IPS-20b (cell line): ENCODE results near the gene SRRM2.
A peak's percentile ranks its signal among the peaks of the same experiment; 100 is the strongest.

Experiments
- H3K27ac ChIP-seq: one replicate; pipeline ENCODE4 v1.5.1; 2013; ENCODE audit warnings: low read length
- H3K27me3 ChIP-seq: 2 replicates; pipeline ENCODE4 v1.6.1; 2013; ENCODE audit warnings: mild to moderate bottlenecking, low read length, inconsistent platforms; ENCODE audit not compliant: insufficient read depth
- H3K36me3 ChIP-seq: 2 replicates; pipeline ENCODE4 v1.6.1; 2013; ENCODE audit warnings: low read depth, mild to moderate bottlenecking, inconsistent platforms, low read length, moderate library complexity; ENCODE audit not compliant: insufficient read depth
- H3K4me1 ChIP-seq: 2 replicates; pipeline ENCODE4 v1.6.1; 2013; ENCODE audit warnings: mild to moderate bottlenecking, control low read depth, inconsistent platforms, low read length, moderate library complexity; ENCODE audit not compliant: insufficient read depth
- H3K4me3 ChIP-seq: 2 replicates; pipeline ENCODE4 v1.5.1; 2013; ENCODE audit warnings: mild to moderate bottlenecking, low read length, inconsistent platforms
- H3K9ac ChIP-seq: 2 replicates; pipeline ENCODE4 v1.6.1; 2013; ENCODE audit warnings: low read depth, mild to moderate bottlenecking, inconsistent platforms, low read length, moderate library complexity
- H3K9me3 ChIP-seq: 2 replicates; pipeline ENCODE4 v1.6.1; 2013; ENCODE audit warnings: mild to moderate bottlenecking, low read depth, low read length, inconsistent platforms; ENCODE audit not compliant: insufficient read depth

Gene SRRM2

DNA sequence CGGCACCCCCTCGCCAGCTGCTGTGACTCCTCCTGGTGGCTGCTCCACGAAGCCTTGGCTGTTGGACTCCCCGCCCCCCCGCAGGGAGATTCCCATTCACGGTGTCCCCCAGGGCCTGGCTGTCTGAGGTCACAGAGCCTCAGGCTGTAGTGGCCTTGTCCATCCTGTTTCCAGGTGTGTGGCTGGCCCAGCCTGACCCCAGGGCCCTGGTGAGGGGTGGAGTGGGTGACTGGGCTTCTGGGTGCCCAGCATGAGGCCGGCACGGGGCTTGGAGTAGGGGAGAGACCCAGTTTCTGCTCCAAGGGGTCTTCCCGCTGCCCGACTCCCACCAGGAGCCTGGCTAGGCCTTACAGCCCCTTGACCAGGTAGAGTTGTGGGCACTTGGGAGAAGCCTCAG lies 42.9 kb upstream of the SRRM2 start:
- H3K4me3 ChIP-seq = no peak overlapping the region
- no peaks in the 10 kb centered on the region for H3K9me3 ChIP-seq
- H3K9ac ChIP-seq = no peak overlapping the region
- H3K27ac ChIP-seq = no peak overlapping the region
- H3K36me3 ChIP-seq = peaks cover 15% of the 10 kb centered on the region; the same call in 1 of the 2 replicates
- no peaks in the 10 kb centered on the region for H3K27me3 ChIP-seq
- no peaks in the 10 kb centered on the region for H3K4me1 ChIP-seq

DNA sequence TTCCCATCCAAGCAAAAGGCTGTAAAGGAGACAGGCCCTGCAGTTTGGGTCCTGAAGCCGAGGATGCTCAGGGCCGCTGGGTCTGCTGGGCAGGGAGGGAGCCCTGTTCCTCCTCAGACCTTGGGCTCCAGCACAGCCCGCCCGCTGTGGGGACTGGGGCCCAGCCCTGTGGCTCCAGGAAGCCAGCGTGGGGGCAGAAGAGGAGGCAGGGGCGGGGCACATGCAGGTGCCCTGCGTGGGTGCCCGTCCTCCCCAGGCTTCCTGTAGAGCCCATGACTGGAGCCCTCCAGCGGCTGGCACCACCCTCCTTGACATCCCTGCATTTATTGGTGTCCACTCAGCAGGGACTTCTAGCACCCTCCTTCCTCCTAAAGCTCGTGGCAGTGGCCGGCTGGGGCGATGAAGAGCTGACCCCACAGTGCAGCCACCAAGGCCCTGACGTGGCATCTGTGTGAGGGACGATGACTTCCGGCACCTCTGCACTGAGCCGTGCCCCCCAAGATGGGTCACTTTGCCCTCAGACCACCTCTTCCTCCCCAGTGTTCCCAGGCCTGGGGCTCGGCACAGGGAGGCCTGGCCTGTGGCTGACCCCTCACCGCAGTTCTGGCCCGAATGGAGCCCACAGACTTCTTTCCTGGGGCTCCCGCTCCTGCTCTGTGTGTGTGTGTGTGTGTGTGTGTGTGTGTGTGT lies 42.3 kb upstream of the SRRM2 start:
- Histone ChIP-seq H3K27ac (no peak overlapping the region), H3K36me3 (peaks cover 15% of the 10 kb centered on the region; the same call in 1 of the 2 replicates), H3K9ac (no peak overlapping the region), H3K27me3 (no peaks in the 10 kb centered on the region), H3K4me3 (no peak overlapping the region), H3K4me1 (no peaks in the 10 kb centered on the region), H3K9me3 (no peaks in the 10 kb centered on the region)

DNA sequence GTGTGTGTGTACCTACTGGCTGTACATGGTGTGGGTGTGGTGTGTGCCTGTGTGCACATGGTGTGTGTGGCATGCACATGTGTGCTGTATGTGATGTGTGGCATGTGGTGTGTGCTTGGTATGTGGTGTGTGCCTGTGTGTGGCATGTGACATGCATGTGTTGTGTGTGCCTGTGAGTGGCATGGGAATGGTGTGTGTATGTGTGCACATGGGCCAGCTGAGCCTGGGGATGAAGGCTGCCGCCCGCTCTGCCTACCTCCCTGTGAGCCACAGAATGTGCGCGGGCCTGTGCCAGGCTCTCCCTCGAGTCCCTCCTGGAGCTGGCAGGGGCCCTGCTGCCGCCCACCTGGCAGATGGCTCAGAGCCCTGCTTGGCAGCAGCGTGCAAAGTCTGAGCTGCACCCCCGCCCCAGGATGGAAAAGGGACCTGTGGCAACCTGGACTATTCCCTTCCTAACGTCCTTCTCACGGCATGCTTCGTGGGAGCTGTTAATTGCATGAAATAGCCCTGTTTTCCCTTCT lies 41.7 kb upstream of the SRRM2 start:
- Histone ChIP-seq H3K27ac (no peak overlapping the region), H3K4me3 (no peak overlapping the region), H3K36me3 (peaks cover 15% of the 10 kb centered on the region; the same call in 1 of the 2 replicates), H3K9me3 (no peaks in the 10 kb centered on the region), H3K9ac (no peak overlapping the region), H3K4me1 (no peaks in the 10 kb centered on the region), H3K27me3 (peaks cover 1% of the 10 kb centered on the region; the same call in 1 of the 2 replicates)

DNA sequence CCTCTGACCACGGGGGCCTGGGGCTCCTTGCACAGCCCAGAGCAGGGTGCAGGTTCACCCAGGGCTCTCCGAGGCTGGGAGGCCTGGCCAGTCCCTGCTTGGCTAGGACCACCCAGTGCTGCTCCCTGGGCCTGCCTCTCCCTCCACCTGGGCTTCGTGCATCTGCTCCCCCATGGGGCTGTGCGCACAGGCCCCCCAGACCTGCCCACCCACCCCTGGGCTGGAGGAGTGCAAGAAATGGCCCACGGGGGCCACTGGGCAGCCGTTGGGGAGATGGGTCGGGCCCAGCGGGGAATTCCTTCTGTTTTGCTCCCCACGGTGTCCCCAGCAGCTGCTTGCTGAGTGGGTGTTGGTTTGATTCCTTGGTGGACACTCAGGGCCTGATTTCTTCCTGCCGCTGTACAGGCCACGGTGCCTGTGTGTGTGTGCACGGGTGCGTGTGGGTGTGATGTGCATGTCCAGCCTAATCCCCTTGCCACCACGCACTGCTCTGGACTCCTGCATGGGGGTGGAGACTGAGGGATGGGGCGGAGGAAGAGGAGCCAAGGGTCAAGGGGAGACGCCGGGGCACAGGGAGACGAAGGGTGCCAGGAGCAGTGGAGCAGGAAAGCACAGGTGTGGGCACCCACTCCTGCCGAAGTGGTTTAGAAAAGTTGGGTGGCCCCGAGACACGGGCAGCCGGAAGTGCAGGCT lies 40.9 kb upstream of the SRRM2 start:
- Histone ChIP-seq H3K9me3 (no peaks in the 10 kb centered on the region), H3K4me1 (no peaks in the 10 kb centered on the region), H3K27me3 (peaks cover 9% of the 10 kb centered on the region), H3K36me3 (peaks cover 15% of the 10 kb centered on the region; the same call in 1 of the 2 replicates), H3K9ac (no peak overlapping the region), H3K4me3 (no peak overlapping the region), H3K27ac (no peak overlapping the region)

DNA sequence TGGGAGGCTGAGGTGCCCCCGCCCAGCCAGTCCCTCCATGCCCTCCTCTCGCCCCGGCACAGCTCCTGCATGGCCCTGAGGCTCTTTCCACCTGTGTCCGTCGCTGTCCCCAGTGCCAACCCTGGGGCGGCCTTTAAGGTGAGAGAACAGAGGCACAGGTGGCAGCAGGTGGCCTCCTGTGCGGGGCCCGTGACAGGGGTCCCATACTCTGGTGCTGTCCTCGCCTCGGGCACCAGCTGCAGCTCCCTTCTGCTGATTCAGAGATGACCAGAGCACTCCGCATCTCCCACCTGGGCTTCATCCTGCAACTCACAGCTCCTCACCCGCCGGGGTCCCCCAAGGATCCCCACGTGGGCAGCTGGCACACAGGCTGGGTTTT lies 40.4 kb upstream of the SRRM2 start:
- Histone ChIP-seq H3K9ac (no peak overlapping the region), H3K4me3 (no peak overlapping the region), H3K4me1 (no peaks in the 10 kb centered on the region)

DNA sequence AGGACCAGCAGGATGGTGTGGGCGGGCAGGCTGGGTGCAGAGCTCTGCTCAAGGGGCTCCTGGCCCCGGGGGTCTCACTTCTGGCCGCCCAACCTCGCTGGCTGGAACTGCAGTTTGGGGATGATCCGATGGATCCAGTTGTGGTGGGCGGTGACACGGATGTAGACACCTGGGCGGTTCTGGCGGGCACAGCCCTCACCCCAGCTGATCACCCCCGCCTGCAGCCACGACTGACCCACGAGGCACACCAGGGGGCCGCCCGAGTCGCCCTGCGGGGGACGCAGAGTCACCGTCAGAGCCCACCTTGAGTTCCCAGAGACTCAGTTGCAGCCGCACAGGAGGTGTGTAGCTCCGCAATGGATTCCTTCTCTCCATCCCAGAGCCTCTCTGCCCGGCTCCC lies 39.9 kb upstream of the SRRM2 start:
- Histone ChIP-seq H3K27ac (no peak overlapping the region), H3K27me3 (peaks cover 12% of the 10 kb centered on the region), H3K9me3 (no peaks in the 10 kb centered on the region), H3K4me3 (no peak overlapping the region), H3K4me1 (no peaks in the 10 kb centered on the region), H3K36me3 (peaks cover 9% of the 10 kb centered on the region; the same call in 1 of the 2 replicates), H3K9ac (no peak overlapping the region)

More for the DNA sequence above, 40.4 kb upstream of the SRRM2 start:
- H3K36me3 ChIP-seq = peaks cover 14% of the 10 kb centered on the region; the same call in 1 of the 2 replicates
- H3K27me3 ChIP-seq = peaks cover 12% of the 10 kb centered on the region
- H3K27ac ChIP-seq = no peak overlapping the region
- no peaks in the 10 kb centered on the region for H3K9me3 ChIP-seq

DNA sequence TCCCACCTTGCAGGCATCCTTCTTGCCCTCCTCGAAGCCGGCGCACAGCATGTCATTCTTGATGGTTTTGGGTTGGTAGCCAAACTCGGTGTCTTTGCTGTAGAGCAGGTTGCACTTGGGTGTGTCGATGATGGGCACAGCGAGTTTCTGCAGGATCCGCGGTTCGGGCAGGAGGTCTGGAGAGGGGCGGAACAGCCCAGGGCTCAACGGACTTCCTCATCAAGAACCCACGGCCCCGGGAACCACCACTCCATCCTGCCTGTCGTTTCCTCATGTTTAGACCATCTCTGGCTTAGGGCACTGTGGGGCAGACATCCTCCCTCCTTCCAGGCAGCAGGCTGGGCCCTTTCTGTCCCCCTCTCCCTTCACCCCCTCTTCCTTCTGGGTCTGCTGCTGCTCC lies 38.9 kb upstream of the SRRM2 start:
- Histone ChIP-seq H3K9me3 (no peaks in the 10 kb centered on the region), H3K9ac (no peak overlapping the region), H3K4me3 (no peak overlapping the region), H3K27me3 (peaks cover 12% of the 10 kb centered on the region), H3K4me1 (no peaks in the 10 kb centered on the region), H3K36me3 (no peaks in the 10 kb centered on the region), H3K27ac (no peak overlapping the region)

DNA sequence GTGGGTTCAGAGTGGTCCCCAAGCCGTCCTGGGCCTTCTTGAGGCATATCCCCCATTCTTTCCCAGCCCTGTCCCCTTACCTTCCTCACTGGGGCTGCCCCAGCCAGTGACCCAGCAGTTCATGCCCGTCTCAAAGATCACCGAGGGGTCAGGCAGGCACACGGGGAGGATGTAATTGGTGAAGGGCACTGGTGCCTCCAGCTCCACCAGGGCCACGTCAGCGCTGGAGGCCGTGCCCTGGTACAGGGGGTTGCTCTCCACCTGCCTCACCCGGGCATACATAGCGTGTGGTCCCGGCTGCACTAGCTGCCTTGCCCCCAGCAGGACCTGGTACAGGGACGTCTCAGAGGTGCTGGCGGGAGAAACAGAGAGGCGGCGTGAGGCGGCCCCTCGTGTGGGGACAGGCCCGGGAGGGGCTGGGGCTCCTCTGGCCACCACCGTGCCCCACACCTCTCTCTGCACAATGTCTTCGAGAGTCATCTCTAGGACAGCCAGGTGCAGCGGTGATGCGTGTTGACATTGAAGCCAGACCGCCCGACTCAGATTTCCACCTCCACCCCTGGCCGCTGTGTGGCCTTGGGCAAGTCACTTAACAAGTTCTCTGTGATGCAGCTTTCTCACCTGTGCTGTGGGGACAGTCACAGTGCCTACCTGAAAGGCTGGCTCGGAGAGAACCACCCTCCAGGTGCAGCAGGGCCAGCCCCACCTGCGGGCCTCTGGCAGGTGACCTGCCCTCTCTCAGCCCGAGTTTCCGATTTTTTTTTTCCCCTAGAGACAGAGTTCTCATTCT lies 38.3 kb upstream of the SRRM2 start:
- no peaks in the 10 kb centered on the region for H3K9me3 ChIP-seq
- H3K27me3 ChIP-seq = peaks cover 12% of the 10 kb centered on the region
- no peak overlapping the region for H3K27ac ChIP-seq
- no peak overlapping the region for H3K4me3 ChIP-seq
- H3K9ac ChIP-seq = no peak overlapping the region
- no peaks in the 10 kb centered on the region for H3K36me3 ChIP-seq
- no peaks in the 10 kb centered on the region for H3K4me1 ChIP-seq

DNA sequence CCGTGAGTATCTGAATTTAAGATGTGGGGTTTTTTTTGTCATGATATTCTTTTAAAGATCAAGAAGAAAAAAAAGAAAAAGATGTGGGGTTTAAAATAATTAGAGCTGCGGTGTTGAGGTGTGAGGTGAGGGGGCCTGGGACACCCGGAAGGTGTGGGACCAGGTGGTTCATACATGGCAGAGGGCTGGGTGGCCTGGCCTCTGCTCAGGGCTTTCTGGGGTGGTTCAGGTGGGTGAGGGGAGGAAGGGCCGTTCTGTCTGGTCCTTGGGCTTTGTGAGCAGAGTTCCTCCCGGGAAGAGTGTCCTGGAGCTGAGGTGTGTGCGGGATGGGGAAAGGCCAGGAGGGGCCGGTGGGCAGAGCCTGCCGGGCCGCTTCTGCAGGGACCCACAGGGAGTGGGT lies 37.4 kb upstream of the SRRM2 start:
- Histone ChIP-seq H3K27me3 (peaks cover 12% of the 10 kb centered on the region), H3K4me1 (no peaks in the 10 kb centered on the region), H3K9ac (no peak overlapping the region)

DNA sequence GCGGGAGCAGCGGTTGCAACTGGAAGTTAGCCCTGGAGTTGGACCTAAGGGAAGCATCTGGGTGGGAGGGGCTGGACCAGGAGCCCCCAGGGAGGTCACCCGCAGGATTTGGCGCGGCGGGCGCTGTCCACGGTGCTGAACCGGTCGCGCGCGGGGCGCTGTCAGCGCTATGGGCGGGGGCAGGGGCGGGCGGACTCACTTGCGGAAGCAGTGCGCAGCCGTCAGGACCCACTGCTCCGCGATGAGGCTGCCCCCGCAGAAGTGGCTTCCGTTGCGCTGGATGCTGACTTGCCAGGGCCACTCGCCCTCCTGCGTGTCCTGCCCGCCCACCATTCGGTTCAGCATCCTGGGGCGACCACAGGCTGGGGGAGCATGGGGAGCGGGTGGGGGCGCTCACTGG lies 36.9 kb upstream of the SRRM2 start:
- Histone ChIP-seq H3K9me3 (no peaks in the 10 kb centered on the region), H3K36me3 (no peaks in the 10 kb centered on the region), H3K9ac (no peak overlapping the region), H3K4me1 (no peaks in the 10 kb centered on the region), H3K27me3 (peaks cover 12% of the 10 kb centered on the region), H3K4me3 (peak overlapping the region; percentile 33; the same call in 1 of the 2 replicates), H3K27ac (no peak overlapping the region)

More for the DNA sequence above, 37.4 kb upstream of the SRRM2 start:
- no peak overlapping the region for H3K4me3 ChIP-seq
- H3K9me3 ChIP-seq = no peaks in the 10 kb centered on the region
- H3K27ac ChIP-seq = no peak overlapping the region
- H3K36me3 ChIP-seq = no peaks in the 10 kb centered on the region

DNA sequence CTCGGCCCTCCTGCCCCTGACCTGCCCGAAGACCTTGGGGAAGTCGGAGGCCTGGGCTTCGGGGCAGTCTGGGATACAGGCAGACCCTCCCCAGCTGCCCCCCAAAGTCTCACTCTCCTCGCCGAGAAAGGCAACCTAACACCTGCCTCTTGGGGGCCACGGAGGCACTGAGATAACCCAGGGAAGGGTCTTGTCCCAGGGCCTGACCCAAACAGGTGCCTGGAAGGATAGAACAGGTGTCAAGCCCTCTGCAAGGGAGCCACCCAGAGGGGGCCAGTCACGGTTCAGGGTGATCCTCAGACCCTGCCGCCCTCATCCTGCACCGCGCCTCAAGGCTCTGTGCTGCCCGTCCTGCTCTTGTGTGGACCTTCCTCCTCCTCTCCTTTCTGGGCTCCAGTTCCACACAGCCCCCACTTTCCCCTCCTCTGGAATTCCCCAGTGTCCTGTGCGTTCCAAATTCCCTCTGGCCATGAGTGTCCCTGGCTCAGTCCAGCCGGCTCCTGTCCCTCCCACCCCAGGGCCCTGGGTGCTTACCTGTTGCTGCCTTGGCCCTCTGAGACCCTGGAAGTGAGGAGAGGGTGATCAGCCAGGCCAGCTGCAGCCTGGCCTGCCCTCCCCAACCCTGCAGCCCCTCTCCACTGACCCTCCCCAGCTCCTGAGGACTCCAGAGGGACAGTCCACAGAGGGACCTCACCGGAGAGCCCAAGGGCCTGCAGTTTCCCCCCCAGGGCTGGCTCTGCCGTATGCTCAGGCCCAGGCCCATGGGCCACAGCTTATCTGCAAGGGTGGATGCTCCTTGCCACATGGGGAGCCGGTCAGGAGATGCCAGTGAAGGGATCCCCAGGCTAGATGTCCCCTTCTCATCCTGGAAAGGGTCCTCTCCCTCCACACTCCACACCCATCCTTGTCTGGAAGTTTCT lies 36.2 kb upstream of the SRRM2 start:
- no peak overlapping the region for H3K27ac ChIP-seq
- H3K36me3 ChIP-seq = no peaks in the 10 kb centered on the region
- H3K9ac ChIP-seq = no peak overlapping the region
- H3K9me3 ChIP-seq = no peaks in the 10 kb centered on the region
- H3K4me1 ChIP-seq = no peaks in the 10 kb centered on the region
- H3K4me3 ChIP-seq = peak overlapping the region; percentile 33; the same call in 1 of the 2 replicates
- H3K27me3 ChIP-seq = peaks cover 12% of the 10 kb centered on the region
